OCI-LY3 (cell line): Measurements from ENCODE around the gene FRYL.

ENCODE experiments used
- H2AFZ ChIP-seq: fragments of 200-600, 300-600 bp; shearing (Covaris generic); 2 replicates; pipeline ENCODE4 v1.6.0; 2014; ENCODE audit warnings: antibody characterized with exemption, low read depth, low read length
- H3K27ac ChIP-seq: fragments of 200-600, 300-600 bp; sonication (generic); 2 replicates; pipeline ENCODE4 v1.5.1; 2014; ENCODE audit warnings: mild to moderate bottlenecking, low read length, moderate library complexity, mixed read lengths
- H3K27me3 ChIP-seq: fragments of 200-600, 300-600 bp; sonication (generic); 2 replicates; pipeline ENCODE4 v1.6.1; 2014; ENCODE audit warnings: low read depth, low read length, mixed read lengths
- H3K36me3 ChIP-seq: fragments of 200-600, 300-600 bp; sonication (generic); replicated peaks from 2 replicates; pipeline ENCODE3; 2014; ENCODE audit warnings: low read depth, low read length, mixed read lengths
- H3K4me1 ChIP-seq: fragments of 300-600, 200-600 bp; sonication (generic); 2 replicates; pipeline ENCODE4 v1.6.1; 2014; ENCODE audit warnings: low read length, mixed read lengths
- H3K4me2 ChIP-seq: fragments of 200-600, 300-600 bp; sonication (generic); 2 replicates; pipeline ENCODE4 v1.6.1; 2014; ENCODE audit warnings: low read length, mixed read lengths
- H3K4me3 ChIP-seq: fragments of 300-600, 200-600 bp; sonication (generic); 2 replicates; pipeline ENCODE4 v1.5.1; 2014; ENCODE audit warnings: antibody characterized with exemption, mild to moderate bottlenecking, low read length, moderate library complexity
- H3K79me2 ChIP-seq: fragments of 300-600, 200-600 bp; shearing (Covaris generic); 2 replicates; pipeline ENCODE4 v1.6.1; 2014; ENCODE audit warnings: mild to moderate bottlenecking, low read length, mixed read lengths
- H3K9ac ChIP-seq: fragments of 300-600, 200-600 bp; shearing (Covaris generic); 2 replicates; pipeline ENCODE4 v1.6.0; 2014; ENCODE audit warnings: mild to moderate bottlenecking, low read length, moderate library complexity
- H3K9me3 ChIP-seq: fragments of 200-600, 300-600 bp; shearing (Covaris generic); 2 replicates; pipeline ENCODE4 v1.6.1; 2014; ENCODE audit warnings: low read length, mixed read lengths; ENCODE audit not compliant: insufficient read depth
- H4K20me1 ChIP-seq: fragments of 200-600, 300-600 bp; sonication (generic); 2 replicates; pipeline ENCODE4 v1.6.1; 2016; ENCODE audit warnings: low read length, mixed read lengths; ENCODE audit not compliant: insufficient read depth
- EZH2phosphoT487 ChIP-seq: fragments of 200-600 bp; shearing (Covaris generic); IDR thresholded peaks from 2 replicates; pipeline ENCODE4 v1.6.1; 2018; ENCODE audit warnings: antibody characterized with exemption, mixed run types, low read depth
- TF ChIP-seq, protein P1 (sequence below): fragments of 200-600, 300-600 bp; sonication (generic); IDR thresholded peaks from 2 replicates; pipeline ENCODE4 v1.5.1; 2014; ENCODE audit warnings: antibody characterized with exemption, low read length, low read depth

FRYL gene

DNA sequence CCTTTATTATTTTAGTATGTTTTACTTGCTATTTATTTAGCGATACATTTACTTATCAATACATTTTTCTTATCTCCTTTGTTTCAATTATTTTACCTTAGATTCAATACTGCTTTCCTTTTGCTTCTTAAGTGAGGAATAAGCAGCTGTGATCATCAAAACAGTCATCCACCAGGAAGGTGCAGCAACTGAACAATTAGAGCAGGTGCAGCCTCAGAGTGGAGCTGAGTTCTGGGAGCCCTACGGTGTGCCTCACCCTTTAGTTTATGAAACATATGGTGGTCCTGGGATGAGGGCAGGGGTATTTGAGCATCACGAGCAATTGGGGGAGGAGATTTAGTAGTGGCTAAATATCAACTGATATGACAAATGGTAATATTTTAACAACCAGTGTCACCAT lies 111.0 kb downstream of the FRYL start:
- Histone ChIP-seq H3K36me3 (no peaks in the 10 kb centered on the region), H3K9me3 (no peaks in the 10 kb centered on the region), H3K79me2 (no peaks in the 10 kb centered on the region), H3K9ac (no peak overlapping the region), H3K27ac (no peak overlapping the region), H2AFZ (no peak overlapping the region), H3K4me1 (no peaks in the 10 kb centered on the region), H3K4me2 (no peak overlapping the region), H4K20me1 (0 out of 2 replicates have a peak, but pooled peaks cover 11% of the 10 kb centered on the region), H3K27me3 (no peaks in the 10 kb centered on the region), H3K4me3 (no peak overlapping the region)
- no peak for TF ChIP-seq EZH2phosphoT487
- TF ChIP-seq, protein P1, sequence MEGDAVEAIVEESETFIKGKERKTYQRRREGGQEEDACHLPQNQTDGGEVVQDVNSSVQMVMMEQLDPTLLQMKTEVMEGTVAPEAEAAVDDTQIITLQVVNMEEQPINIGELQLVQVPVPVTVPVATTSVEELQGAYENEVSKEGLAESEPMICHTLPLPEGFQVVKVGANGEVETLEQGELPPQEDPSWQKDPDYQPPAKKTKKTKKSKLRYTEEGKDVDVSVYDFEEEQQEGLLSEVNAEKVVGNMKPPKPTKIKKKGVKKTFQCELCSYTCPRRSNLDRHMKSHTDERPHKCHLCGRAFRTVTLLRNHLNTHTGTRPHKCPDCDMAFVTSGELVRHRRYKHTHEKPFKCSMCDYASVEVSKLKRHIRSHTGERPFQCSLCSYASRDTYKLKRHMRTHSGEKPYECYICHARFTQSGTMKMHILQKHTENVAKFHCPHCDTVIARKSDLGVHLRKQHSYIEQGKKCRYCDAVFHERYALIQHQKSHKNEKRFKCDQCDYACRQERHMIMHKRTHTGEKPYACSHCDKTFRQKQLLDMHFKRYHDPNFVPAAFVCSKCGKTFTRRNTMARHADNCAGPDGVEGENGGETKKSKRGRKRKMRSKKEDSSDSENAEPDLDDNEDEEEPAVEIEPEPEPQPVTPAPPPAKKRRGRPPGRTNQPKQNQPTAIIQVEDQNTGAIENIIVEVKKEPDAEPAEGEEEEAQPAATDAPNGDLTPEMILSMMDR = no peak

DNA sequence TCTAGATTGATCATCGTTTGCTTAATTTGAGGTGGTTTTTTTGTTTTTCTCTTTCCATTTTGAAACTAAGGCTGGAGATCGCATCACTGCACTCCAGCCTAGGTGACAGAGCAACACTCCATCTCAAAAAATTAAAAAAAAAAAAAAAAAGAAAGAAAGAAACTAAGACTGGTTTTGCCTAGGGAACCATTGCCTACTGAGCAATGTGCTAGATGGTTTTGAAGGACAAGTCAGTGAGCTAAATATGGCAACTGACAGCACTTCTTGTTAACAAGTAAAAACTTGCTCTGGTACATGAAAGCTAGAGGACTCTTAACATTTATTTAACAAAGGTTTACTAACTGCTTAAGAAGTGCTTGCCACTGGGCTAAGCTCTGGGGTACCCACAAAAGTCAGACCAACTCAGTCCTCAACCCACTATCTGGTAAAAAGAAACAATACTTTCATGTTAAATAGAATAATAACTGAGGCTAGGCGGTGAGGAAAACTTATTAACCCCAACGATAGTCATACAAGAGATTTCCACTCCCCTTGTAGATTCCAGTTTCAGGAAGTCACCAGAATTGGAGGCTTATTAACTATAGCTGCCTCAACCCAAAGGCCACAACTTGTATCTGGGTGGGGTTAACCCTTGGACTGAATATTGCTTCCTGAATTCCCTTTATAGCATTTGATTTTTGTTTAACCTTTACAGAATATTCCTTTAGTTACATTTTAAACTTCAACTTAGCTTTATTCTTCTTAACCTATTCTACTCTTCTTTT lies 111.6 kb downstream of the FRYL start:
- no peaks in the 10 kb centered on the region for H3K4me1 ChIP-seq
- H3K4me3 ChIP-seq = no peak overlapping the region
- H2AFZ ChIP-seq = no peak overlapping the region
- TF ChIP-seq, protein P1 = no peak
- TF ChIP-seq EZH2phosphoT487 = no peak
- H3K79me2 ChIP-seq = no peaks in the 10 kb centered on the region
- H3K9ac ChIP-seq = no peak overlapping the region
- 0 out of 2 replicates have a peak, but pooled peaks cover 11% of the 10 kb centered on the region for H4K20me1 ChIP-seq
- H3K9me3 ChIP-seq = no peaks in the 10 kb centered on the region
- H3K27me3 ChIP-seq = no peaks in the 10 kb centered on the region
- no peaks in the 10 kb centered on the region for H3K36me3 ChIP-seq
- no peak overlapping the region for H3K27ac ChIP-seq
- H3K4me2 ChIP-seq = no peak overlapping the region

DNA sequence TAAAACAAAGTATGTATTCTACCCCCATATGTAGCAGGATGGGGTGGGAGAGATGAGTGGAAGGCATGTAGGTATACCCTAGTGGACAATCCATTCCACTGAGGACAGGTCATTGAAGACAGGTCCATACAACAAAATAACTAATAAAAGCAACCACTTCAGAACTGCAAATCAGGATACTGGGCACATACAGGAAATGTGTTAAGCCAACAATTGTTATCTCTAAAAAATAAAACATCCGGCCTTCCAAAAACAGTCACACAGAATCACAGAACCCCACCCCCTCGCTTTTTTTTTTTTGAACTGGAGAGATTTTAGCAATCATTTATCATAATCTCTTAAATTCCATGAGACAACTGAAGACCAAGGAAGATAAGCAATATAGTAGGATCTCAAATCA lies 112.9 kb downstream of the FRYL start:
- Histone ChIP-seq H3K4me2 (no peak overlapping the region), H3K9ac (no peak overlapping the region), H3K9me3 (no peaks in the 10 kb centered on the region), H3K27ac (no peak overlapping the region), H3K27me3 (no peaks in the 10 kb centered on the region), H3K4me1 (no peaks in the 10 kb centered on the region), H3K4me3 (no peak overlapping the region), H4K20me1 (0 out of 2 replicates have a peak, but pooled peaks cover 11% of the 10 kb centered on the region), H2AFZ (no peak overlapping the region), H3K36me3 (no peaks in the 10 kb centered on the region), H3K79me2 (no peaks in the 10 kb centered on the region)
- TF ChIP-seq, protein P1 = no peak
- TF ChIP-seq EZH2phosphoT487 = no peak

DNA sequence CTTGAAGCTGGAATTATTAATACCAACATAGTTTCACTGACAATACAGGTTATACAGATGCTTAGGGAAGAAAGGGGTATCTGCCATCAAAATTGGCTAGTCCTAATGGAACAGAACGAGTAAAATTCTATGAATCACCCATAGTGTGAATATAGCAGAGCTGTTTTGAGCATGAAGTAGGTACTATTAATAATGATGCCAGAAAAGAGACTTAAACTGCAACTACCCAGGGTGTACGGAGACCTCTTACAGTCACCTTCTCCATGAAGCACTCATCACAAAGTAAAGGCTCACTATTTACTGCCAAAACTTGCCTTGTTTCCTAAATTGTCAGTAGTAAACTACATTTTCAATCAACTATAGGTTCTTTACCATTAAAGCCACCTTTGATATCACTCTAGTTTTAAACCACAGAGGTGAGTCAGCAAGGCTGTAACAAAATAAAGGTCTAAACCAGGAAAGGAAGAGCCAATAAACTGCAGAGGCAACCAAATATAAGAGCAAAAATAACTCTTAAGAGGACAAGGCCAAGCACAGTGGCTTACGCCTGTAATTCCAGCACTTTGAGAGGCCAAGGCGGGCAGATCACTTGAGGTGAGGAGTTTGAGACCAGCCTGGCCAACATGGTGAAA lies 114.4 kb downstream of the FRYL start:
- H3K4me1 ChIP-seq = no peaks in the 10 kb centered on the region
- no peaks in the 10 kb centered on the region for H3K36me3 ChIP-seq
- no peak overlapping the region for H3K9ac ChIP-seq
- no peak overlapping the region for H3K4me3 ChIP-seq
- TF ChIP-seq, protein P1 = no peak
- no peak for TF ChIP-seq EZH2phosphoT487
- no peak overlapping the region for H2AFZ ChIP-seq
- no peak overlapping the region for H3K4me2 ChIP-seq
- 0 out of 2 replicates have a peak, but pooled peaks cover 10% of the 10 kb centered on the region for H4K20me1 ChIP-seq
- no peaks in the 10 kb centered on the region for H3K27me3 ChIP-seq
- no peak overlapping the region for H3K27ac ChIP-seq
- H3K9me3 ChIP-seq = no peaks in the 10 kb centered on the region
- no peaks in the 10 kb centered on the region for H3K79me2 ChIP-seq
